GM23338 (cell line): ENCODE results near the gene RYR1. TPM values are rescaled to one million over a fixed set of nuclear protein-coding genes. Genes with fewer than 3 reads are reported as not detected.

Source experiments
- ATAC-seq: fragments of 200-7000 bp; cut with Tn5 transposase; 3 replicates; pipeline ENCODE4 v1.9.1; 2020
- DNase-seq: peaks from one replicate; pipeline ENCODE4 v3.0.0-alpha.2; 2015; ENCODE audit warnings: low spot score
- H2AFZ ChIP-seq: fragments of 200-600 bp; sonication (generic); 2 replicates; pipeline ENCODE4 v1.8.0; 2016; ENCODE audit warnings: antibody characterized with exemption, mild to moderate bottlenecking, moderate library complexity
- H3F3A ChIP-seq: fragments of 200-600 bp; sonication (generic); replicated peaks from 2 replicates; pipeline ENCODE4 v1.8.0; 2017; ENCODE audit warnings: antibody characterized with exemption, mixed run types, low read depth
- H3K27ac ChIP-seq: fragments of 200-600 bp; sonication (generic); 2 replicates; pipeline ENCODE4 v1.6.1; 2016; ENCODE audit warnings: low read depth
- H3K27me3 ChIP-seq: fragments of 200-600 bp; sonication (generic); 2 replicates; pipeline ENCODE4 v1.8.0; 2016; ENCODE audit warnings: mild to moderate bottlenecking, mixed run types, moderate library complexity; ENCODE audit not compliant: insufficient read depth
- H3K36me3 ChIP-seq: fragments of 200-600 bp; sonication (generic); 2 replicates; pipeline ENCODE4 v1.8.0; 2016; ENCODE audit warnings: mild to moderate bottlenecking; ENCODE audit not compliant: insufficient read depth
- H3K4me1 ChIP-seq: fragments of 200-600 bp; sonication (generic); 2 replicates; pipeline ENCODE4 v1.8.0; 2016; ENCODE audit warnings: mild to moderate bottlenecking, moderate library complexity; ENCODE audit not compliant: insufficient read depth
- H3K4me2 ChIP-seq: fragments of 200-600 bp; sonication (generic); 2 replicates; pipeline ENCODE4 v1.7.1; 2017; ENCODE audit warnings: mixed run types
- H3K4me3 ChIP-seq: fragments of 200-600 bp; sonication (generic); 2 replicates; pipeline ENCODE4 v1.6.1; 2016; ENCODE audit warnings: mixed run types
- H3K79me2 ChIP-seq: fragments of 200-600 bp; sonication (generic); replicated peaks from 2 replicates; pipeline ENCODE4 v1.8.0; 2017; ENCODE audit warnings: mild to moderate bottlenecking; ENCODE audit not compliant: insufficient read depth
- H3K9me2 ChIP-seq: fragments of 200-600 bp; sonication (generic); 2 replicates; pipeline ENCODE4 v1.8.0; 2017; ENCODE audit not compliant: insufficient read depth
- H4K20me1 ChIP-seq: fragments of 200-600 bp; sonication (generic); replicated peaks from 2 replicates; pipeline ENCODE4 v1.8.0; 2017; ENCODE audit warnings: mild to moderate bottlenecking; ENCODE audit not compliant: insufficient read depth
- H3K27ac Mint-ChIP-seq: 2 replicates; pipeline ENCODE4 v1.8.0; 2020; ENCODE audit warnings: inconsistent platforms, mild to moderate bottlenecking, moderate library complexity, mixed read lengths
- H3K27me3 Mint-ChIP-seq: 3 replicates; pipeline ENCODE4 v1.8.0; 2022; ENCODE audit warnings: low read depth, mild to moderate bottlenecking, moderate library complexity, mixed read lengths, inconsistent platforms; ENCODE audit not compliant: insufficient read depth, poor library complexity
- H3K36me3 Mint-ChIP-seq: 3 replicates; pipeline ENCODE4 v1.8.0; 2021; ENCODE audit warnings: low read depth, mild to moderate bottlenecking, inconsistent platforms, moderate library complexity, mixed read lengths
- H3K4me1 Mint-ChIP-seq: 3 replicates; pipeline ENCODE4 v1.8.0; 2020; ENCODE audit warnings: mild to moderate bottlenecking, inconsistent platforms, mixed read lengths
- H3K4me3 Mint-ChIP-seq: 3 replicates; pipeline ENCODE4 v1.8.0; 2021; ENCODE audit warnings: moderate library complexity, mild to moderate bottlenecking, inconsistent platforms, mixed read lengths
- H3K9me3 Mint-ChIP-seq: 3 replicates; pipeline ENCODE4 v1.8.0; 2020; ENCODE audit warnings: moderate library complexity, mild to moderate bottlenecking, inconsistent platforms, mixed read lengths
- CREB1 ChIP-seq: fragments of 250-450 bp; sonication (Bioruptor Pico); IDR thresholded peaks from 2 replicates; pipeline ENCODE4 v1.5.0; 2020; ENCODE audit warnings: low read depth, mild to moderate bottlenecking, moderate library complexity
- EZH2 ChIP-seq: fragments of 200-600 bp; sonication (generic); IDR thresholded peaks from one replicate; pipeline ENCODE4 v1.8.0; 2017; ENCODE audit warnings: antibody characterized with exemption, mild to moderate bottlenecking, low read depth; ENCODE audit not compliant: unreplicated experiment
- JUNB ChIP-seq: IDR thresholded peaks from one replicate; pipeline ENCODE4 v1.6.1; 2016; ENCODE audit warnings: antibody characterized with exemption; ENCODE audit not compliant: unreplicated experiment
- NANOG ChIP-seq: IDR thresholded peaks from 2 replicates; pipeline ENCODE4 v1.6.1; 2016; ENCODE audit warnings: antibody characterized with exemption, borderline replicate concordance
- POLR2AphosphoS5 ChIP-seq: IDR thresholded peaks from 2 replicates; pipeline ENCODE4 v1.6.1; 2016; ENCODE audit warnings: antibody characterized with exemption, low read depth
- STAT1 ChIP-seq: IDR thresholded peaks from one replicate; pipeline ENCODE4 v1.6.1; 2016; ENCODE audit warnings: antibody characterized with exemption; ENCODE audit not compliant: unreplicated experiment
- ZNF114 ChIP-seq: fragments of 250-450 bp; sonication (Bioruptor Pico); IDR thresholded peaks from 2 replicates; pipeline ENCODE4 v1.5.0; 2020; ENCODE audit warnings: mild to moderate bottlenecking, moderate library complexity
- ZNF331 ChIP-seq: fragments of 250-450 bp; sonication (Bioruptor Pico); IDR thresholded peaks from 2 replicates; pipeline ENCODE4 v1.5.0; 2020; ENCODE audit warnings: low read depth, mild to moderate bottlenecking, moderate library complexity
- polyA plus RNA-seq: library from polyadenylated mRNA; unstranded; fragments of >200 nt; fragmentation: Nextera tagmentation; extraction: Ambion mirVana; gene quantifications from 2 replicates; pipeline ENCODE4 v1.2.1, GENCODE V29; 2016
- total RNA-seq: library from RNA; depleted of rRNA; stranded (reverse); fragments of >200 nt; shearing (Covaris generic); gene quantifications from 2 replicates; pipeline ENCODE4 v1.2.3, GENCODE V29; 2014
- TF ChIP-seq, protein P1 (sequence below): IDR thresholded peaks from 2 replicates; pipeline ENCODE4 v1.6.1; 2016; ENCODE audit warnings: antibody characterized with exemption
- TF ChIP-seq, protein P2 (sequence below): IDR thresholded peaks from one replicate; pipeline ENCODE4 v1.6.1; 2018; ENCODE audit warnings: antibody characterized with exemption; ENCODE audit not compliant: unreplicated experiment
- TF ChIP-seq, protein P3 (sequence below), 2 experiments: fragments of 200-600 bp in 1 of 2; sonication (generic) in 1 of 2; conservative IDR thresholded peaks; 2 replicates each; pipeline versions ENCODE4 v1.5.1 to v1.6.1; 2016 to 2017; ENCODE audit warnings: antibody characterized with exemption in 2 of 2, low read depth in 2 of 2, mild to moderate bottlenecking in 2 of 2, moderate library complexity in 1 of 2

Gene RYR1
- total and polyA plus RNA-seq, 2 experiments from 2014 or later = 4.0 to 26.7 TPM

DNA sequence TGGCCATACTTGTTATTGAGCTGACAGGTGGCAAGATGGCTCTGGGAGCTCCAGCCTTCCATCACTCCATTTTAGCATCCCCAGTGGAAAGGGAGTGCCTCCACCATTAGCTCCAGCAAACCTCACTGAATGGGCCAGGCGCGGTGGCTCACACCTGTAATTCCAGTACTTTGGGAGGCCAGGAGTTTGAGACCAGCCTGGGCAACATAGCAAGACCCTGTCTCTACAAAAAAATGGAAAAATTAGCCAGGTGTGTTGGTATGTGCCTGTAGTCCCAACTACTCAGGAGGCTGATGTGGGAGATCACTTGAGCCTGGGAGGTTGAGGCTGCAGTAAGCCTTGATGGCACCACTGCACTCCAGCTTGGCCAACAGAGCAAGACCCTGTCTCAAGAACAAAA lies 98.0 kb downstream of the RYR1 start:
- H3K27me3 ChIP-seq = no peaks in the 10 kb centered on the region
- peaks cover 12% of the 10 kb centered on the region for H3K27me3 Mint-ChIP-seq
- H3K4me2 ChIP-seq = no peak overlapping the region
- H3K4me1 ChIP-seq = no peaks in the 10 kb centered on the region
- ATAC-seq (no peak), DNase-seq (no peak)
- H3K4me1 Mint-ChIP-seq = no peaks in the 10 kb centered on the region
- no peak overlapping the region for H3K27ac ChIP-seq
- H3F3A ChIP-seq = no peaks in the 10 kb centered on the region
- H3K4me3 Mint-ChIP-seq = no peak overlapping the region
- TF ChIP-seq NANOG = no peak
- TF ChIP-seq, protein P1, sequence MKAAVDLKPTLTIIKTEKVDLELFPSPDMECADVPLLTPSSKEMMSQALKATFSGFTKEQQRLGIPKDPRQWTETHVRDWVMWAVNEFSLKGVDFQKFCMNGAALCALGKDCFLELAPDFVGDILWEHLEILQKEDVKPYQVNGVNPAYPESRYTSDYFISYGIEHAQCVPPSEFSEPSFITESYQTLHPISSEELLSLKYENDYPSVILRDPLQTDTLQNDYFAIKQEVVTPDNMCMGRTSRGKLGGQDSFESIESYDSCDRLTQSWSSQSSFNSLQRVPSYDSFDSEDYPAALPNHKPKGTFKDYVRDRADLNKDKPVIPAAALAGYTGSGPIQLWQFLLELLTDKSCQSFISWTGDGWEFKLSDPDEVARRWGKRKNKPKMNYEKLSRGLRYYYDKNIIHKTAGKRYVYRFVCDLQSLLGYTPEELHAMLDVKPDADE = no peak
- TF ChIP-seq EZH2 = no peak
- TF ChIP-seq ZNF331 (CRISPR knock-in tag) = no peak
- no peak for TF ChIP-seq STAT1
- TF ChIP-seq, protein P2, sequence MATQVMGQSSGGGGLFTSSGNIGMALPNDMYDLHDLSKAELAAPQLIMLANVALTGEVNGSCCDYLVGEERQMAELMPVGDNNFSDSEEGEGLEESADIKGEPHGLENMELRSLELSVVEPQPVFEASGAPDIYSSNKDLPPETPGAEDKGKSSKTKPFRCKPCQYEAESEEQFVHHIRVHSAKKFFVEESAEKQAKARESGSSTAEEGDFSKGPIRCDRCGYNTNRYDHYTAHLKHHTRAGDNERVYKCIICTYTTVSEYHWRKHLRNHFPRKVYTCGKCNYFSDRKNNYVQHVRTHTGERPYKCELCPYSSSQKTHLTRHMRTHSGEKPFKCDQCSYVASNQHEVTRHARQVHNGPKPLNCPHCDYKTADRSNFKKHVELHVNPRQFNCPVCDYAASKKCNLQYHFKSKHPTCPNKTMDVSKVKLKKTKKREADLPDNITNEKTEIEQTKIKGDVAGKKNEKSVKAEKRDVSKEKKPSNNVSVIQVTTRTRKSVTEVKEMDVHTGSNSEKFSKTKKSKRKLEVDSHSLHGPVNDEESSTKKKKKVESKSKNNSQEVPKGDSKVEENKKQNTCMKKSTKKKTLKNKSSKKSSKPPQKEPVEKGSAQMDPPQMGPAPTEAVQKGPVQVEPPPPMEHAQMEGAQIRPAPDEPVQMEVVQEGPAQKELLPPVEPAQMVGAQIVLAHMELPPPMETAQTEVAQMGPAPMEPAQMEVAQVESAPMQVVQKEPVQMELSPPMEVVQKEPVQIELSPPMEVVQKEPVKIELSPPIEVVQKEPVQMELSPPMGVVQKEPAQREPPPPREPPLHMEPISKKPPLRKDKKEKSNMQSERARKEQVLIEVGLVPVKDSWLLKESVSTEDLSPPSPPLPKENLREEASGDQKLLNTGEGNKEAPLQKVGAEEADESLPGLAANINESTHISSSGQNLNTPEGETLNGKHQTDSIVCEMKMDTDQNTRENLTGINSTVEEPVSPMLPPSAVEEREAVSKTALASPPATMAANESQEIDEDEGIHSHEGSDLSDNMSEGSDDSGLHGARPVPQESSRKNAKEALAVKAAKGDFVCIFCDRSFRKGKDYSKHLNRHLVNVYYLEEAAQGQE = no peak
- TF ChIP-seq, protein P3, sequence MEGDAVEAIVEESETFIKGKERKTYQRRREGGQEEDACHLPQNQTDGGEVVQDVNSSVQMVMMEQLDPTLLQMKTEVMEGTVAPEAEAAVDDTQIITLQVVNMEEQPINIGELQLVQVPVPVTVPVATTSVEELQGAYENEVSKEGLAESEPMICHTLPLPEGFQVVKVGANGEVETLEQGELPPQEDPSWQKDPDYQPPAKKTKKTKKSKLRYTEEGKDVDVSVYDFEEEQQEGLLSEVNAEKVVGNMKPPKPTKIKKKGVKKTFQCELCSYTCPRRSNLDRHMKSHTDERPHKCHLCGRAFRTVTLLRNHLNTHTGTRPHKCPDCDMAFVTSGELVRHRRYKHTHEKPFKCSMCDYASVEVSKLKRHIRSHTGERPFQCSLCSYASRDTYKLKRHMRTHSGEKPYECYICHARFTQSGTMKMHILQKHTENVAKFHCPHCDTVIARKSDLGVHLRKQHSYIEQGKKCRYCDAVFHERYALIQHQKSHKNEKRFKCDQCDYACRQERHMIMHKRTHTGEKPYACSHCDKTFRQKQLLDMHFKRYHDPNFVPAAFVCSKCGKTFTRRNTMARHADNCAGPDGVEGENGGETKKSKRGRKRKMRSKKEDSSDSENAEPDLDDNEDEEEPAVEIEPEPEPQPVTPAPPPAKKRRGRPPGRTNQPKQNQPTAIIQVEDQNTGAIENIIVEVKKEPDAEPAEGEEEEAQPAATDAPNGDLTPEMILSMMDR (conservative IDR thresholded peaks at IDR 0.05; ENCODE audit: low read depth in 2 of 2) = no peak
- TF ChIP-seq POLR2AphosphoS5 = no peak
- TF ChIP-seq CREB1 (CRISPR knock-in tag) = no peak
- no peak for TF ChIP-seq ZNF114 (CRISPR knock-in tag)
- no peak for TF ChIP-seq JUNB
- no peaks in the 10 kb centered on the region for H3K79me2 ChIP-seq
- no peaks in the 10 kb centered on the region for H3K9me2 ChIP-seq
- no peaks in the 10 kb centered on the region for H4K20me1 ChIP-seq
- peaks cover 22% of the 10 kb centered on the region for H3K36me3 ChIP-seq
- no peak overlapping the region for H3K4me3 ChIP-seq
- peaks cover 77% of the 10 kb centered on the region for H3K36me3 Mint-ChIP-seq
- H3K27ac Mint-ChIP-seq = no peak overlapping the region
- peaks cover 30% of the 10 kb centered on the region for H3K9me3 Mint-ChIP-seq
- no peak overlapping the region for H2AFZ ChIP-seq
